ENCODE results near the gene ARHGAP28. TPM values are rescaled to one million over a fixed set of nuclear protein-coding genes. Genes with fewer than 3 reads are reported as not detected.

The ARHGAP28 gene
- total RNA-seq, 3 donors from 2014 or later = 2.0 to 6.8 (median 2.6) TPM

DNA sequence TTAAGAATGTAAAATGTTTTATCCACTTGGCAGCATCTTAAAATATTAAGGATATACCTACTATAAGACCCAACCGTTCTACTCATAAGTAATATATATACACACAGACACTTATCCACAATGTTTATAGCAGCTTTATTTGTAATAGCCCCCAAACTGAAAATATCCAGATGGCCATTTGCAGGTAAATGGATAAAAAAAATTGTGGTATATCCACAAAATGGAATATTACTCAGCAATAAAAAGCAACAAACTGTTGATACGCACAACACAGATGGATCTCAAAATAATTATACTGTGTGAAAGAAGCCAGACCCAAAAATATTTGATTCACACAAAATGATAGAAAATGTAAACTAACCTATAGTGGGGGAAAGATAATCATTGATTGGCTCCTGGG is 122.0 kb downstream of the ARHGAP28 start:
- no peak for ATAC-seq
- Histone ChIP-seq H3K4me3 (no peak overlapping the region), H3K4me1 (ENCODE audit: low read depth) (no peaks in the 10 kb centered on the region), H3K36me3 (ENCODE audit: low read depth) (no peaks in the 10 kb centered on the region), H3K9me3 (no peaks in the 10 kb centered on the region)
- no peak for TF ChIP-seq CTCF (IDR thresholded peaks at IDR 0.05)
- no peak for DNase-seq
- intact Hi-C loops (cut with DNase I, micrococcal nuclease) = no loop called here

DNA sequence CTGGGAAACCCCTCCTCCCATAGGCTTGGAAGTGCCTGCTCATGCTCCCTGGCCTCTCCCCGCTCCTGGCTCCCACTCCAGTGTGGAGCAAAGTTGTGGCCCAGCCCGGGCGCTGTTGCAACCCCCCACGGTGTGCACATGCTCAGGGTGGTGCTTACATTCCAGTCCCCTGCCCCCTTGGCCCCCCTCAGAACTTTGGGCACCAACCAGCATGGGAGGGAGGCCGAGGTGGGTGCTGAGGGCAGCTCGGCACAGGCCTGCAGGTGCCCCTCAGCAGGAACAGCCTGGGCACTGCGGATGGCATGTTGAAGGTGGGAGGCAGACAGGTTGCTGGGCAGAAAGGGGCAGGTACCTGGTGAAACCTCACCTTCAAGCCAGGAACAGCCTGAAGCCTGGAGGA is 125.3 kb downstream of the ARHGAP28 start:
- Histone ChIP-seq H3K36me3 (ENCODE audit: low read depth) (no peaks in the 10 kb centered on the region), H3K4me1 (ENCODE audit: low read depth) (no peaks in the 10 kb centered on the region), H3K9me3 (no peaks in the 10 kb centered on the region), H3K4me3 (no peak overlapping the region)
- no peak for ATAC-seq
- peak in 1 of 3 donors; percentile 41 for DNase-seq
- TF ChIP-seq CTCF (IDR thresholded peaks at IDR 0.05) = no peak
- intact Hi-C loops (cut with DNase I, micrococcal nuclease) = no loop called here

GRCh38 chr18:6855767-6856166 is 126.3 kb downstream of the ARHGAP28 start:
- Histone ChIP-seq H3K9me3 (no peaks in the 10 kb centered on the region), H3K36me3 (ENCODE audit: low read depth) (no peaks in the 10 kb centered on the region), H3K4me1 (ENCODE audit: low read depth) (no peaks in the 10 kb centered on the region), H3K4me3 (no peak overlapping the region)
- ATAC-seq (no peak), DNase-seq (no peak)
- intact Hi-C loops (cut with DNase I, micrococcal nuclease) = no loop called here
- no peak for TF ChIP-seq CTCF (IDR thresholded peaks at IDR 0.05)

- Histone ChIP-seq H3K4me3 (no peak overlapping the region), H3K9me3 (no peaks in the 10 kb centered on the region), H3K4me1 (ENCODE audit: low read depth) (no peaks in the 10 kb centered on the region), H3K36me3 (ENCODE audit: low read depth) (no peaks in the 10 kb centered on the region)
- TF ChIP-seq CTCF (IDR thresholded peaks at IDR 0.05) = no peak
- intact Hi-C loops (cut with DNase I, micrococcal nuclease) = no loop called here
- DNase-seq (no peak), ATAC-seq (no peak)
These were observed 127.8 kb downstream of the ARHGAP28 start for GRCh38 chr18:6857300-6857699.

- no peaks in the 10 kb centered on the region for H3K36me3 ChIP-seq (ENCODE audit: low read depth)
- H3K4me1 ChIP-seq (ENCODE audit: low read depth) = no peaks in the 10 kb centered on the region
- intact Hi-C loops (cut with DNase I, micrococcal nuclease) = no loop called here
- H3K9me3 ChIP-seq = no peaks in the 10 kb centered on the region
- ATAC-seq (no peak), DNase-seq (no peak)
- TF ChIP-seq CTCF (IDR thresholded peaks at IDR 0.05) = no peak
- H3K4me3 ChIP-seq = no peak overlapping the region
These were observed 130.3 kb downstream of the ARHGAP28 start for GRCh38 chr18:6859676-6860422.

Measured in mucosa of descending colon (tissue), 3 donors.